HL-60/S4 treated with phorbol 12-myristate 13-acetate at 8.2 ng/mL for 4 days and 3 days (cell line): ENCODE data around the gene TRIM41.
"Not testable (repeated sequence)": the region's sequence is repeated elsewhere in the genome, so short reads cannot be mapped to it uniquely, and the experiment has no call there.

Experiments used
- in situ Hi-C: fragments of 300-500 bp; cut with MboI; formaldehyde crosslinking; loops from 2 replicates; pipeline ENCODE4 v1.15.0; 2022; ENCODE audit warnings: low sequenced_read_pairs

The TRIM41 gene

DNA sequence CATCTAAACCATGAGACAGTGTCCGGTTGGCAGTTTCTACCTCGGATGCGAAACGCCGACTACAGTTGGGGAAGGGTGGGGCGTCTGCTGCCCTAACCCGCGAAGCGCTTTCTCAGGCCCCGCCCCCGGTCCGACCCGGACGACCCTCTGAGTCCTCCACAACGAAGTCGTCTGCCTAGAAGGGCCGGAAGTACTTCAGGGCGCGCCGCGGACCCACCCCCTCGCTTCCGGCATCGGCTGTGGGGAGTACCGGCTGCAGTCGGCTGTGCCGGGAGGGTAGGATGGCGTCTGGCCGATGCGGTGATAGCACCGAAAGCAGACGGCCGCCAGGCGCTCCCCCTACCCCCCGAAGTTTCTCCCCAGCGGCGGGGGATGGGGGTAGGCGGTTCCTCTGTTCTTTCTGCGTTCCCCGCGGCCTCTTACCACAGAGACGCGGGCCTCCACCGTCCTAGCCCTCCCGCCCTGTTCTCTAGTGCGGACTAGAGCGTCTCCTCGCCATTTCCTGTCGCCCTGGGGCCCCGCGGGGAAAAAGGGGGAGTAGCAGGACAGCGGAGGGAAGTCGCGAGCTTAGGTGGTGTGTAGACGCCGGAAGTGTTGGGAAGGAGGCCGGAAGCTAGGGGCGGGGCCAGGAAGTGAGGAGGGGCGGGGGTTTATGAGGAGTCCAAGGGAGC, at the start of gene TRIM41:
Gene TRIM41, plus strand, starts transcription at position 224 of the 671 bp plus-strand sequence. CDS start 719 bp downstream, outside the sequence.
- in situ Hi-C loops, result no loop called here

DNA sequence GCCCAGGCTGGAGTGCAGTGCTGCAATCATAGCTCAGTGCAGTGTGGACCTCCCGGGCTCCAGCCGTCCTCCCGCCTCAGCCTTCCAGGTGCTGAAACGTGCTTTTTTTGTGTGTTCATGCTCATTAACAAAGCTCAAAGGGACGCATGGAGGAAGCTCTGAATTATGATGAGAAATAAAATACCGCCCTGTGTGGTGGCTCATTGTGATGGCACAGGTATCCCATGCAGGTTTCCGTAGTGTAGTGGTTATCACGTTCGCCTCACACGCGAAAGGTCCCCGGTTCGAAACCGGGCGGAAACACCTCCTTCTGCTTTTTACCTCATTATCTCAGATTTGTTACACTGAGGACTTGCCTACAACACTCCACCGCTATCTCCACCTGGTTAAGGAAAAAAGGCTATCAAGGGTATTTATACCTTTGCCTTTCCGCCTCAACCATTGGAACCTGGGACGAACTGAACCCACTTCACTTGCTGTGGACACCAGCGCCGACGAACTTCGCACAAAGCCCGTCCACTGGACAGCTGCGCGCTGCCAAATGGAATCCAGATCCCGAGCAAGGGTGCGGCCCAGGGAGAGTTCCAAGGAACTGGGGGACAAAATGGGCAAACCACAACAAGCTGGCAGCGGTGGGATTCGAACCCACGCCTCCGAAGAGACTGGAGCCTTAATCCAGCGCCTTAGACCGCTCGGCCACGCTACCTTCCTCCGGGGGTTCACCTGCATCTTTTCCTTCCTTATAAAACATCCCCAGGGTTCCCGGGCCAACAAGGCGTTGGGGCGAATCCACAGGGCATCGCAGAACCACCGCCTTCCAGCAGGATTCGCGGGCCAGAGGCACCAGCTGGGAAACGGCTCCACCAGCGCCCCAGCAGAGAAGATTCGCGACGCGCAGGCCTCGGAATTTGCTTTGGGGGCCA, 49.4 kb upstream of the TRIM41 start:
- in situ Hi-C loops, result no loop called here

DNA sequence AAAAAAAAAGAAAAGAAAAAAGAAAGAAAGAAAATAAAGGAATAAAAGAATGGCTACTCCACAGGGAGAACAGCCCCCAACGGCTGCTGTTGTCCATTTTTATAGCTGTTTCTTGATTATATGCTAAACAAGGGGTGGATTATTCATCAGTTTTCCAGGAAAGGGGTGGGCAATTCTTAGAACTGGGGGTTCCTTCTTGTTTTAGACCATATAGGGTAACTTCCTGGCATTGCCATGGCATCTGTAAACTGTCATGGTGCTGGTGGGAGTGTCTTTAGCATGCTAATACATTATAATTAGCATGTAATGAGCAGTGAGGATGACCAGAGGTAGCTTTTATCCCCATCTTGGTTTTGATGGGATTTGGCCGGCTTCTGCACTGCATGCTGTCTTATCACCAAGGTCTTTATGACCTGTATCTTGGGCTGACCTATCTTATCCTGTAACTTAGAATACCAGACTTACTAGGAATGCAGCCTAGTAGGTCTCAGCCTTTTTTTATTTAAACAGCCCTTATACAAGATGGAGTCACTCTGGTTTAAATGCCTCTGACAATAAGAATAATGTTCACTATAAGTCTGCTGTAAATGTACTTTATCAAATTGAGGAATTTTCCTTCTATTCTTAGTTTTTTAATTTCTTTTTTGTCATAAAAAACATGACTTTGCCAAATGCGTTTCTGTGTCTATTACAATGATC, 46.7 kb upstream of the TRIM41 start:
- in situ Hi-C loops, result no loop called here

DNA sequence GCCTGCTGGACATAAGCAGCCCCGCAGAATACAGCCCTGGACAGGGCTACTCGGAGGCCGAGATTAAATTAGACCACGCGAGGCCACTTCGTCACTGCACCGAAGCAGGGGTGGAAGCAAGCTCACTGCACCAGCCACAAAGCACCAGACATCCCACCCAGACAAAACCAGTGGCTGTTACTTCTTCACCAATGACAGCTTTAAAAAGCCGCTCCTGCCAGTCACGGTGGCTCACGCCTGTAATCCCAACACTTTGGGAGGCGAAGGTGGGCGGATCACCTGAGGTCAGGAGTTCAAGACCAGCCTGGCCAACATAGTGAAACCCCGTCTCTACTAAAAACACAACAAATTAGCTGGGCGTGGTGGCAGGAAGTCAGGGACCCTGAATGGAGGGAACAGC, 45.5 kb upstream of the TRIM41 start:
- in situ Hi-C loops, result not testable (repeated sequence)

DNA sequence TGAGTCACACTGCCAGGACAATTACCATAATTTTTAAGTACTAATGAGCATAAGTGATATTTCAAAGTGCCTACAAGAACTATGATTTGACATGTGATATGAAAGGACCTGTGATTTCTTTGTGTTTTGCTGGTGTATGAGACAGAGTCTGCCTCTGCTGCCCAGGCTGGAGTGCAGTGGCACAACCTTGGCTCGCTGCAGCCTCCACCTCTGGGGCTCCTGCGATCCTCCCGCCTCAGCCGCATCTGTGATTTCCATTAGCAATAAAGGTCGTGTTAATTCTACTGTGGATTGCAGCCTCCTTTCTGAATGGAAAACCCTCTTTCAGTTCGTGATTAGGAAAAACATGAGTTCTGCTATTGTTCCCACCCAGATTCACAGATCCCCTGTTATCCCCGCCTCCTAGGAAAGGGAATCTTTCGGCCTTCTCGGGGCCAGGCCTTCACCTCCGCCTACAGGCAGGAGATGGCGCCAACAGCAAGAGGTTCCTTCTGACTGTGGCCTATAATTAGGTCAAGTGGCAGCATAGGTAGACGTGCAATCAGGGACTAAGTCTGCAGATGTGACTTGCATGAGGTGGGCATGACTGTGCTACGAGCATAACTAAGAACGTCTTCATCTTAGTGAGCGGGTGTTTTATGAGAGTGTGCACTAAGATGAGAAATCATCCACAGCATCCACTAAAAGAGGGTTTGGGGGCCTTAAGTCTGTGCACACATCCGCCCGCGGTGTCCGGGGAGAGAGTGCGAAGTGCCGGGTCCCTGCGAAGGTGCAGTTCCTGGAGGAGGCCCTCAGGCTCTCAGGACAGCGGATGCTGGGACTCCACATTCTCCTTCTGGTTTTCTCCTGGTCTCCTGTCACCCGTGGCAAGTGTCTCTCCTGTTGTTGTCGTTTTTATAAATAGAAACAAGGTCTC, 41.2 kb upstream of the TRIM41 start:
- in situ Hi-C loops, result no loop called here

DNA sequence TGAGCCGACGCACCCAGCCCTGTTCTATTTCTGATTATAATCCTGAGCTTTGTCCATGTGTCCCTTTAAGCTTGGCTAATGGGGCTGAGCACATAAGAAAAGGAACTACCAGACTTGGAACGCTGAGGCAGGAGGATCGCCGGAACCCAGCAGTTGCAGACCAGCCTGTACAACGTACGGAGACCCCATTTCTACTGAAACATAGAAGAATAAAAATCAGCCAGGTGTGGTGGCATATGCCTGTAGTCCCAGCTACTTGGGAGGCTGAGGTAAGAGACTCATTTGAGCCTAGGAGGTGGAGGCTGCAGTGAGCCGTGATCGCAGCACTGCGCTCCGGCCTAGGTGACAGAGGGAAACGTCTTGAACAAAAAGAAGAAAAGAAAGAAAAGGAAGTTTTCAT, 40.4 kb upstream of the TRIM41 start:
- in situ Hi-C loops, result no loop called here

DNA sequence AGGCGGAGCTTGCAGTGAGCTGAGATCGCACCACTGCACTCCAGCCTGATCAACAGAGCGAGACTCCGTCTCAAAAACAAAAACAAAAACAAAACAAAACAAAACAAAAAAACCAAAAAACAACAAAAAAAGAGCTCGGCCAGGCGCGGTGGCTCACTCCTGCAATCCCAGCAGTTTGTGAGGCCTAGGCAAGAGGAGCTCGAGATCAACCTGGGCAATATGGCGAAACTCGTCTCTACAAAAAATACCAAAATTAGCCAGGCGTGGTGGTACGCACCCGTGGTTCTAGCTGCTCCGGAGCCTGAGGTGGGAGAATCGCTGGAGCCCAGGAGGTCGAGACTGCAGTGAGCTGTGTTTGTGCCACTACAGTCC, 38.2 kb upstream of the TRIM41 start:
- in situ Hi-C loops, result no loop called here

DNA sequence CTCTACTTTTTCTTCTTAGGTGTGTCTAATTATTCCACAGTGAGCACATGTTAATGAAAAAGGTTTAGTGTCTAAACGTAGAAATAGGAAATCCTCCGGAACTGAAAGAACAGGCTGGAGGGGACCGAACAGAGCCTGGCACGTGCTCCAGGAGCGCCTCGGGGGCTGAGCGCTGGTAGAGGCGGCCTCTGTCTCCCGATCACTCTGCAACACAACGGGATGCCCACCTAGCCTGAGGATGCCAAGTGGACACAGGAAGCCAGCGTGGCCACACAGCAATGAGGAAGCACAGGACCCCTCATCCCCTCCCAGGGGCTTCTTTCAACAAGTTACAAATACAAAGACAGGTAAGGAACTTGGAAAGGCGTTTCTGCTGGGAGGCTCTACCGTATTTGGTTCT, 37.5 kb upstream of the TRIM41 start:
- in situ Hi-C loops, result no loop called here

DNA sequence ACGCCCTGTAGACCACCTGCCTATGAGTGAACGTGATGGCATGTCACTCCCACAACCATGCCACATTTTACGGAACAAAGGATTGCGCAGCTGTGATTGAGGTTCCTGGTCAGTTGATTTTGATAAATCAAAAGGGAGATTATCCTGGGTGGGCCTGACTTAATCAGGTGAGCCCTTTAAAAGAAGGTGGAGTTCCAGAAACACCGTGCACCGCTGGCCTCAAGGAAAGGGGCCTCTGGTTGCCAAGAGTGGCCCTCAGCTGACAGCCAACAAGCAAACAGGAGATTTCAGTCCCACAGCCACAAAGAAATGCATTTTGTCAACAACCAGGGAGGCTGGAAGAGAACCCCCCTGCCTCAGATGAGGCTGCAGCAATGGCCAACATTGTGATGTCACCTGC, 37.1 kb upstream of the TRIM41 start:
- in situ Hi-C loops, result no loop called here

DNA sequence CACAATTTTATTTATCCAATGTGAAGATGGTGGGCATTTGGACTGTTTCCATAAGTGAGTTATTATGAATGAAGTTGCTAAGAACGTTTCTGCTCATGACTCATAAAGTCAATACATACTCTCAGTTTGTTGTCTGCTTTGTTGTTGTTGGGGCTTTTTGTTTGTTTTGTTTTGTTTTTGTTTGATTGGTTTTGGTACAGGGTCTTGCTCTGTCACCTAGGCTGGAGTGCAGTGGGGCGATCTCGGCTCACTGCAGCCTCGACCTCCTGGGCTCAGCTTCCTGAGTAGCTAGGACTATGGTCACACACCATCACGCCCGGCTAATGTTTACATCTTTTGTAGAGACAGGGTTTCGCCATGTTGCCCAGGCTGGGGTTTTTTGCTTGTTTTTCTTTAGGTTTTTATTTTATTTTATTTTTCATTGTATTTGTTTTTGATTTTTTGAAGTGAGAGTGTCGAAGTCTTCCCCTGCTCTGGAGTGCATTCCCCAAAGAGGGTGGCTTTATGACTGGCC, 36.0 kb upstream of the TRIM41 start:
- in situ Hi-C loops, result no loop called here

DNA sequence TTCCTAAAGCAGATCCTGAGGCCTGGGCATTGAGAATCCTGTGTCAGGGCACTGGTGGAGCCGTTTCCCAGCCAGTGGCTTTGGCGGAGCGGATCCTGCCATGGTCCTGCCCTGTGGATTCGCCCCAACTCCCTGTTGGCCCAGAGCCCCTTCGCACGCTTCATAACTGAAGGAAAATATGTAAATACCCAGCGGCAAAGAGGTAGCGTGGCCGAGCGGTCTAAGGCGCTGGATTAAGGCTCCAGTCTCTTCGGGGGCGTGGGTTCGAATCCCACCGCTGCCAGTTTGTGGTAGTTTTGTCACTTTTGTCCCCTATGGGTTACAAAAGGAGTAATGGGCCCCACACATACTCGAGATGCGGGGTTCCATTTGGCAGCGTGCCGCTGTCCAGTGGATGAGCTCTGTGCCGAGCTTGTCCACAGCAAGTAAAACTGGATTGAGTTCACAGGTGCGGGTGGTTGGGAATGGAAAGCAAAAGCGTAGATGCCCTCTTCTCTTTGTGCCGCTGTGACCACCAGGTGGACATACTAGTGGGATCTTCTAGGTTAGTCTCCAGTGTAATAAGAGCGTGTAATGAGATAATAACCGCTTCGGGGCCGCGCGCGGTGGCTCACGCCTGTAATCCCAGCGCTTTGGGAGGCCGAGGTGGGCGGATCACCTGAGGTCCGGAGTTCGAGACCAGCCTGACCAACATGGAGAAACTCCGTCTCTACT, 35.4 kb upstream of the TRIM41 start:
- in situ Hi-C loops, result no loop called here

DNA sequence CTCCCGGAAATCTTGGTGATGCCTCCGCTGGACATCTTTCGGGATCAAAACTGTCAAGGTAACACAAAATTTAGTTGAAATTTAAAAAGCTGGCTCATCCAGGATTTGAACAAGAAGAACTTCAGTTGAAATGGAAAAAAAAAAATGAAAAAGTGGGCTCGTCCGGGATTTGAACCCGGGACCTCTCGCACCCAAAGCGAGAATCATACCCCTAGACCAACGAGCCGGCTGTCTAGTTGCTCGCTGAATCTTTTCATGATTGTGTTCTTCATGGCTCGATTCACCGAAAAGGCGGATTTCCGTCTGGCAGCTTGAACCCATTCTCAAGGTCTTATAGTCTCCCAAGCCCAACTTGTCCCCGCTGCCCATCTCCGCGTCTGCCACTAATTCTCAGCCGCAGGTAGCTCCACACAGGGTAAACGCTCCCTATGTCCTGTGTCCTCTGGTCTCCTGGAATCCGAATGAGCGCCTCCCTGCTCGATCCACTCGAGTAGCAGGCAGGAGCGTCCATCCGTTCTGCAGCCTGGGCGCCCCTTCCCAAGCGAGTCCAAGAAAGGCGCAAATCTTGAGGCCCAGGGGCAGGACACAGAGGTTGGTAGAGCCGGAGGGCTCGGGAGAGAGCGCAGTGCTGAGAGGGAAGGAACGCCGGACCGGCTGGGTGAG, 34.2 kb upstream of the TRIM41 start:
- in situ Hi-C loops, result no loop called here

DNA sequence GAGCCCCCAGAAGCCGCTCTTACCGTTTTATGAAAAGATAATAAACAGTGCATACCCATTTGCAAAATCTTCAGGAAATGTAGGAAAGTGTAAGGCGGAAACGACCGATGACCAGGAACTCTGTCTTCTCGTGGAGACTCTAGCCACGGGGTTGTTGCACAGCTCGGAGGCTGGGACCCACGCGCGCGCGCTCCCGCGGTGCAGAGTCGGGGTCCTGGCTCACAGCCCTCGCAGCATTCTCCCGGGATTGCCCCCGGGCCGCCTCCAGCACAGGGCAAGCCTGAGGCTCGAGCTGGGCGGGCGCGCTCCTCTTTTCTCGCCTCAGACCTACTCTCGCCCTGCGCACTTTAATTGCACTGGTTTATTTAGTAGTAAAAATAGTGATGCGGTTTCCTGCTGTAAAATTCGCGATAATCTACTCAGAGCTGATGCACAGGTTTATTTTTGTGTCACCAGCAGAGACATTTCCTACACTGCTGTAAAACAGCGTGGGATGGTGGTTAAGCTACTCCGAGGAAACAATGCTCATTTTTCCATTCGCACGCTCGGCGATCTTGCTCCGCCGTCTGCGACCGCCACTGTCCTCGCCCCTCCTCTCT, 33.6 kb upstream of the TRIM41 start:
- in situ Hi-C loops, result no loop called here

DNA sequence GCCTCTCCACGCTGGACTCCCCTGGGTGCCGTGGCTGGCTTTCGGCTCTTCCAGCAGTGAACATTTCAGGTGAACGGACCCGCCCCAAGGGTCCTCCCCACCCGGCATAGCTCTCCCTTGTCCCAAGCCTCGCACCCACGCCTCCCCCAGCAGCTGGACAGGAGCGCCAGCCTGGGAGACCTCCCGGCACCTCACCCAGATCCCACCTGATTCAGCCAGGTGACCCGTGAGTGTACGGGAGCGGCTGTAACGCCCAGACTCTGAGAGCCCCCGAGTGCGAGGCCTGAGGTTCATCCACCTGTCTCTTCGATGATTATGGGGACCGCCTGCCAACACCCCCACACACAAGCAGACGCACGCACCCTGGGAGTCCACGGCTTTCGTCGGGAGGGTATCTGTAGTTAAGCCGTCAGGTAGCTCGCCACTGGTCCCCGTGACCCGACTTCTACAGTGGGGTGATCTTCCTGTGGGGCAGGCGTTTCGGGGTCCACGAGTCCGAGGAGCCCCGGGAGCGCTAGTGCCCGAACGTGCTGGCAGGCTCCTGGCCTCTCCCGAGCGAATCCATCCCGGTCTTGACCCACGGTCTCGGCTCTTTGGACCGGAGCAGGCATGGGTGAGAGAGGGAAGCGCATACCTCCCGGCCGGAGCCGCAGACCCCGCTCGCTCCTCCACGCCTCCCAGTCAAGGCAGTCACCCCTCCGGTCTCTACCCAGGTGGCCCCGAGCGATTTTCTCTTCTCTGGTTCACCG, 32.9 kb upstream of the TRIM41 start:
- in situ Hi-C loops, result no loop called here

DNA sequence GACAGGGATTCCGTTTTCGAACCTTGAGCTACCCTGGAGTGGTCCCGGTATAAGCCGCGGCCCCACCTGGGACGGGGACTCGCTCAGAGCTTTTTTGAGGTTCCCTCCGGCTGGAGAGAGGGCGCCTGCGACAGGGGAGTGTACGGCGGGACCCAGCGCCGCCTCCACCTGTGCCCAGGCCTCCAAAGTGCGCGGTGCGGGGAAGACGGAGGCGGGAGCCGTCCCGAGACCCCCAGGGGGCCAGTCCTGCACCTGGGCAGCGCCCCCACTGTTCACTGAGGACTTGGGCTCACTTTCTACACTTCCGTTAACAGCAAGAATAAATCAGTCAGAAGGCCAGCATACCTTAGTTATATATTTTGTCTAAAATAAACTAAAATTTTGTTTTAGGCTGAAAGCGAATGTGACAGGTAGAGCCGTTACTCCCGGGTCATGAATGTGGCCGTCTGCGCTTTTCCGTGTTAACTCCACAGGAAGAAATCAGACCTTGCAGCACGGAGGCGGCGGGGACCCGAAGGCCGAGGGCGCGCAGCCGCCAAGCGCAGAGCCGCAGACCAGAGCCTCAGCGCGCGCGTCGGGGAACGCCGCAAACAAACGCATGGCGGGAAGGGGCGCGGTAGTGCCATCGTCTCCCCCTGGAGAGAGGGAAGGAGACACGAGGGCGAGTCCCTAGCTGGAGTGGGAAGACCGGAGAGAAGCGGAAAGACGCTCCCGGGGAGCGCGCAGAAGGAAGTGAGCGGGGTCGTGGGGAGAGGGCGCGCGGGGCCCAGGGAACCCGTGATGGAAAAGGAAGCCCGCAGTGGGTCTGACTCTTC, 32.2 kb upstream of the TRIM41 start:
- in situ Hi-C loops, result no loop called here

DNA sequence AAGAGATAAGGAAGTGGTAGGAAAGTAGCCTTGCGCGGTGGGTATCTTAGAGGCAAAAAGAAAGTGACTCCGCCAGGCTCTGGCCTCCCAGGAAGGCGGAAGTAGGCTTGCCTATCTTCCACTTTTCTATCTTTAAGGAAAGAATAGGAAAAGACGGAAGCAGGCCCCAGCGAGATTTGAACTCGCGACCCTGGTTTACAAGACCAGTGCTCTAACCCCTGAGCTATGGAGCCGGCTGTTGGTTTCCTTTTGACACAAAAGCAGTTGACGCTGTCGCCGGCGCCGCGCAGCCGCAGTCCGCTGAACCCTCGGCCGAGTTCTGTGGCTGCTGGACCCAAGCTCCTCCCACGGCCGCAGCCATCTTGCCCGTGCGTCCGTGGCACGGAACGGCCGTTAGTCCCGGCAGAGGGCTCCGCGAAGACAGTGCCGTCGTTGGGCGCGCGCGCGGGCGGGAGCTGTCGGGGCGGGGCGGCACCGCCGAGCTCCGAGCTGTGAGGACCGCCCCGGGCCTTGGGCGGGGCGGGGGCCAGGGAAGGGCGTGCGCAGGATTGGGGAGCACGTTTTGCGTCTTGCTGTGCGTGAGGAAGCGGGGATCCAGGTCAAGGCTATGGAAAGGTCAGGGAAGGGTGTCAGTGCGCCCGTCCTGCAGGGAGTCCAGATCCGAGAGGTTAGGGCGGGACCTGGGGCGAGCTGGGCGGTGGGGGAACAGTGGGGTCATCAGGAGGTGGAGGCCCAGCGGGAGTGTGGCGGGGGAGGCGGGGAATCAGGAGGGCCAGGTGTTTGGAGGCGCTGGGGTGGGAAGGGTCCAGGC, 31.4 kb upstream of the TRIM41 start:
- in situ Hi-C loops, result no loop called here
